GM06990 (cell line): Measurements from ENCODE around the gene CHMP4B.

Experiments
- DNase-seq: peaks from one replicate; pipeline ENCODE4 v3.0.0-alpha.2; 2011; ENCODE audit not compliant: insufficient read length; ENCODE audit errors: extremely low read depth
- H3K27me3 ChIP-seq: replicated peaks from 2 replicates; pipeline ENCODE4 v1.6.0; 2011; ENCODE audit warnings: low read length; ENCODE audit not compliant: control insufficient read depth, insufficient read depth
- H3K36me3 ChIP-seq: 2 replicates; pipeline ENCODE4 v1.5.1; 2011; ENCODE audit warnings: low read length; ENCODE audit not compliant: control insufficient read depth, insufficient read depth
- H3K4me3 ChIP-seq: replicated peaks from 2 replicates; pipeline ENCODE4 v1.5.1; 2011; ENCODE audit warnings: low read depth, mild to moderate bottlenecking, control low read depth, low read length
- TF ChIP-seq, protein P1 (sequence below): IDR thresholded peaks from 2 replicates; pipeline ENCODE4 v1.5.1; 2011; ENCODE audit warnings: low read length, control low read depth, mild to moderate bottlenecking, inconsistent platforms; ENCODE audit not compliant: insufficient read depth, poor library complexity, severe bottlenecking

CHMP4B gene

DNA sequence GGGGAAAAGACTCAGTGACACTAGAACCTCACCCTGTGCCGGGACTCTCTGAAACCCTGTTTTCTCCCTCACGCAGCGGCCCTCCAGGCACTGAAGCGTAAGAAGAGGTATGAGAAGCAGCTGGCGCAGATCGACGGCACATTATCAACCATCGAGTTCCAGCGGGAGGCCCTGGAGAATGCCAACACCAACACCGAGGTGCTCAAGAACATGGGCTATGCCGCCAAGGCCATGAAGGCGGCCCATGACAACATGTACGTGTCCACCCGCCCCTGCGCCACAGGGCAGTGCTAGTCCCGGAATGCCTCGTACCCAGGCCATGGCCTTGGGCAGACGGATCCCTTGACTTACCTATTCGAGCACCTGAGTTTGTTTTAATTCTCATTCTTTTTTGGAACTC lies 37.2 kb downstream of the CHMP4B start:
- no peaks in the 10 kb centered on the region for H3K27me3 ChIP-seq
- DNase-seq = no peak
- H3K4me3 ChIP-seq = no peak overlapping the region
- TF ChIP-seq, protein P1, sequence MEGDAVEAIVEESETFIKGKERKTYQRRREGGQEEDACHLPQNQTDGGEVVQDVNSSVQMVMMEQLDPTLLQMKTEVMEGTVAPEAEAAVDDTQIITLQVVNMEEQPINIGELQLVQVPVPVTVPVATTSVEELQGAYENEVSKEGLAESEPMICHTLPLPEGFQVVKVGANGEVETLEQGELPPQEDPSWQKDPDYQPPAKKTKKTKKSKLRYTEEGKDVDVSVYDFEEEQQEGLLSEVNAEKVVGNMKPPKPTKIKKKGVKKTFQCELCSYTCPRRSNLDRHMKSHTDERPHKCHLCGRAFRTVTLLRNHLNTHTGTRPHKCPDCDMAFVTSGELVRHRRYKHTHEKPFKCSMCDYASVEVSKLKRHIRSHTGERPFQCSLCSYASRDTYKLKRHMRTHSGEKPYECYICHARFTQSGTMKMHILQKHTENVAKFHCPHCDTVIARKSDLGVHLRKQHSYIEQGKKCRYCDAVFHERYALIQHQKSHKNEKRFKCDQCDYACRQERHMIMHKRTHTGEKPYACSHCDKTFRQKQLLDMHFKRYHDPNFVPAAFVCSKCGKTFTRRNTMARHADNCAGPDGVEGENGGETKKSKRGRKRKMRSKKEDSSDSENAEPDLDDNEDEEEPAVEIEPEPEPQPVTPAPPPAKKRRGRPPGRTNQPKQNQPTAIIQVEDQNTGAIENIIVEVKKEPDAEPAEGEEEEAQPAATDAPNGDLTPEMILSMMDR = no peak
- peaks cover 20% of the 10 kb centered on the region for H3K36me3 ChIP-seq

DNA sequence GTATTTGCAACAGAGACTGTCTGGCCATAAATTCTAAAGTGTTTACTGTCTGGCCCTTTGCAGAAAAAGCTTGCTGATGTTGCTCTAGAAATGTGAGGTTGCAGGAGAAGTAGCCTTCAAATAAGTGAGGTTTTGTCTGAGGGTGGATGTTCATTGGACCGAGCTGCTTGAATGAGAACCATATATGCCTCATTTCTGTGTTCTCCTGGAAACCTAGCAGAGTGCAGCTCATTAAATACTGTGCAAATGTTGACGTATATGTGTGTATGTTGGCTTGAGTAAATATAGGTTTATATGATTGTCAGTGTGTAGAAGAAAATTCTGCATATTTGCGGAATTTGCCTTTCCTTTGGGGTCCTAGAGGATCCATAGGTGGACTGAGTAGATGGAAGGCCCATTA lies 39.0 kb downstream of the CHMP4B start:
- H3K36me3 ChIP-seq = peaks cover 28% of the 10 kb centered on the region
- TF ChIP-seq, protein P1 = no peak
- no peak for DNase-seq

DNA sequence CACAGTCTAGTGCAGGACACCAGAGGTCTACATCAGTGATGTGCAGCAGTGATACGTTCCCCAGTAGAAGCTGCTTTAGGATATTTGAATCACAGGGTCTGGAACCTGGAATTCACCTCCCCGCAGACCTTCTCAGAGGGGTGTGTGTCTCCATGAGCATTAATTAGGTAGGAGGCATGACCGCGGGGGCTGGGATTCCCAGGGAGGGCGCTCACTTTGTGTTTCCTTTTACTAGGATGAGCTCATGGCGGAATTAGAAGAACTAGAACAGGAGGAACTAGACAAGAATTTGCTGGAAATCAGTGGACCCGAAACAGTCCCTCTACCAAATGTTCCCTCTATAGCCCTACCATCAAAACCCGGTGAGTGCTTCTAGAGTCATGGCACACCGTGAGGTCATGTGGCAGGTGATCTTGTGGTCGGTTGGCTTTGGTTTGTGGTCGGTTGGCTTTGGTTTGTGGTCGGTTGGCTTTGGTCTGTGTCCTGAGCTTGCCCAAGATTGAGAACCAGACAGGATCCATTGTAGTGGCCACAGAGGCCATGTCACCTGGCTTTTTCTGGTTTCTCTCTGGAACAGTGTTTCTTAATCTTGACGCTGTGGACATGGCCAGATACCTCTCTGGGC lies 40.8 kb downstream of the CHMP4B start:
- Histone ChIP-seq H3K4me3 (no peak overlapping the region), H3K36me3 (peaks cover 42% of the 10 kb centered on the region), H3K27me3 (no peaks in the 10 kb centered on the region)
- TF ChIP-seq, protein P1 = no peak
- DNase-seq = no peak

More for the DNA sequence above, 39.0 kb downstream of the CHMP4B start:
- Histone ChIP-seq H3K27me3 (no peaks in the 10 kb centered on the region), H3K4me3 (no peak overlapping the region)

DNA sequence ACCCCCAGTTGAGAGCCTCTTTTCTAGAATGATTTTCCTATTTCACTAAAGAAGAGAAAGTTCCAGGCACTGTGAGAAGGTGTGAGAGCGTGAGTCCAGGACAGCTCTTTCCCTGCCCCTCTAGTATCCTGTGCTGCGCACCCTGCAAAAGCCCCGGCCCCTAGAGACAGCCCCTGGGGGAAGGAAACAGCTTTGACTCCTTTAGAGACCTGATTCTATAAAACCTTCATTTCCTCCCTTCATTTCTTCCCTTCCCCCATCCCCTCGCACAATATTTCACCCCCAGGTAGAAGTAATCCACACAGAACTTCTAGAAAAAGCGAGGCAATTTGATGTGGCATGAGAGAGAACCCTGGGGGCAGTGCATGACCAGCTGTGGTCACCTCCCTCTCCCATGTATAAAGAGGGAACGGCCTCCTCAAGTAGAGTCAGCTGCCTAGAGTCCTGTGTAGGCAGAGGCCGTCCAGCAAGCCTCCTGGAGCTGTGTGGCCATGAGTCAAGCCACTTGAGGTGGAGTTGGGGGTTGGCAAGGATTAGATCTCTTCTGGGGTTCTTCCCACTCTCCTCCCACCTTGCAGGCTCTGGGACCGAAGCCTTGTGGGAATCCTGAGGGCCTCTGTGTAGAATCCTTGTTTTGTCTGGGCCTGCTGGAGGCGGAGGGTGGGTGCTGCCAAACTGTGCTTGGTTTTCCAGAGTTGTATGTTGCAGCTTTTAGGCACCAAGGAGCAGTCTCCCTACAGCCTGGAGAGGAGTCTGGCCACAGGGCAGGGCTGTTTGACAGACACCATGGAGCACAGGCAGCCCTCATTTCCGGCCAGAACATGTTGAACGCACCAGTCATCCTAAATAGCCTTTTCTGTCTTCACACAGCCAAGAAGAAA lies 41.7 kb downstream of the CHMP4B start:
- no peak for DNase-seq
- Histone ChIP-seq H3K36me3 (peaks cover 44% of the 10 kb centered on the region), H3K4me3 (no peak overlapping the region), H3K27me3 (no peaks in the 10 kb centered on the region)
- TF ChIP-seq, protein P1 = no peak

DNA sequence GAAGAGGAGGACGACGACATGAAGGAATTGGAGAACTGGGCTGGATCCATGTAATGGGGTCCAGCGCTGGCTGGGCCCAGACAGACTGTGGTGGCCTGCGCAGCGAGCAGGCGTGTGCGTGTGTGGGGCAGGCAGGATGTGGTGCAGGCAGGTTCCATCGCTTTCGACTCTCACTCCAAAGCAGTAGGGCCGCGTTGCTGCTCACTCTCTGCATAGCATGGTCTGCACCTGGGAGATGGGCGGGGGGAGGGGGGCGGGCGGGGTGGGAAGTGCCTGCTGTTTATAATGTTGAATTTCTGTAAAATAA lies 42.3 kb downstream of the CHMP4B start:
- TF ChIP-seq, protein P1 = no peak
- H3K36me3 ChIP-seq = peaks cover 41% of the 10 kb centered on the region
- H3K27me3 ChIP-seq = no peaks in the 10 kb centered on the region
- DNase-seq = no peak
- H3K4me3 ChIP-seq = no peak overlapping the region
